T-helper 2 cell treated with Interferon-gamma antibody and Interleukin-4, amounts not matched to agents 100 ng/mL and 5 ng/mL, for 36 hours (primary cell): ENCODE measurements around the gene FNDC7. TPM values are rescaled to one million over a fixed set of nuclear protein-coding genes. Genes with fewer than 3 reads are reported as not detected.
"Not testable (repeated sequence)": the region's sequence is repeated elsewhere in the genome, so short reads cannot be mapped to it uniquely, and the experiment has no call there.

Experiments used
- intact Hi-C: fragments of 100-400 bp; cut with micrococcal nuclease; formaldehyde crosslinking; loops from one replicate; pipeline ENCODE4 v1.15.1; 2023
- total RNA-seq: library from RNA; stranded (reverse); gene quantifications from 2 replicates; pipeline ENCODE4 v1.2.3, GENCODE V29; 2022

Gene FNDC7, protein sequence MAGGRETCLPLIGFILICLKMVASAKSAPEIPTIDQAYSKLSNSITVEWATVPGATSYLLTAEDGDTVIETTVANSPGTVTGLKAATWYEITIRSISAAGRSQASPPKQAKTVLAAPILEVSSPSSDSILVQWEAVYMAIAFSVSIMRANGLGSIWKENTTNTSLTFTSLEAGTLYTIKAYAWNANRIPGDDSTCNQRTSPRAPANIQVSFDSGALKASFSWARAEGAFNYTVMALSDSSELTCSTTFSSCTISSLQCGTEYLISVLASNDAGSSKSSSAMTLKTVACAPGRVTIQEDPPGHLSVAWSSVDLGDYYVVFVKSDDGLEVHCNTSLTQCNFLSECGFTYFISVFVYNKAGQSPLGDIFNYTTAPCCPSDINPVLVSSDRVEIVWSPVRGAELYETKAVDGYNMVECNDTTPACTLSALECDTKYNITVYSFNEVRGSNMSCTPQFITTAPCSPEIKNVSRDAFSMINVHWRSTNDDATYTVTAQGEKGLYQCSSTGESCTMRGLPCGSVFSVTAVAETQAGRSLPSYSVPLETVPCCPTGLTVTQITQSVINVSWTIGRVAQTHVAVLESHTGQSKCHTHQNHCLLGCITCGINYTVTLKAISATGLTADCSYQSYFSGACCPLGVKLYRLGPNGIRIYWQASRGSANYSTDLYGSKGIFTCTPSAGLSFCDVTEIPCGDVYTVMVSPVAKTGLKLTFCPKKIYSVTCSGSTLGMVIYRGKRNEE
- 0.07 TPM in 1 of 2 replicates, not detected in the other for total RNA-seq

GRCh38 chr1:108712606-108713150, at the start of gene FNDC7:
FNDC7 (plus strand) TSS chr1:108712908; CDS start chr1:108712934, 26 bp downstream.
- intact Hi-C loops: no loop called here

DNA sequence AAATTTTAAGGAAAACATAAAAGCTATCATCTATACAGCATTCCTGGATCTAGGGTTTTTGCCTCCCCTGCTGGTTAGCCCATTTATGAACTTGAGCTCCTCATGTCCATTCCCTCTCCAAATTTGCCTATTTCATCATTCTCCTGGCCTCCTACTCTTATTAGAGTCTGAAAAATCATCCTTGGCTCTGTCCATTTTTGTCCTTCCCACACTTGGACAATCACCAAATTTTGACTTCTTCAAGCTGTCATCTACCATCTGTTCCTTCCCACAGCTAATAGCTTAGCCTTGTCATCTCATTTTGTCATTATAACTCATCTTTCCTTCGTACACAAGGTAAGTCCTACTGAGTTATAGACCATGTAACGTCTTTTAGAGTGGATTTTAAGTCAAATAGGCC, 49.6 kb upstream of the FNDC7 start:
- intact Hi-C loops: loop anchor here (5.0 kb wide), 1 partner anchor 84 kb away; the partner anchor contains the start of gene STXBP3

DNA sequence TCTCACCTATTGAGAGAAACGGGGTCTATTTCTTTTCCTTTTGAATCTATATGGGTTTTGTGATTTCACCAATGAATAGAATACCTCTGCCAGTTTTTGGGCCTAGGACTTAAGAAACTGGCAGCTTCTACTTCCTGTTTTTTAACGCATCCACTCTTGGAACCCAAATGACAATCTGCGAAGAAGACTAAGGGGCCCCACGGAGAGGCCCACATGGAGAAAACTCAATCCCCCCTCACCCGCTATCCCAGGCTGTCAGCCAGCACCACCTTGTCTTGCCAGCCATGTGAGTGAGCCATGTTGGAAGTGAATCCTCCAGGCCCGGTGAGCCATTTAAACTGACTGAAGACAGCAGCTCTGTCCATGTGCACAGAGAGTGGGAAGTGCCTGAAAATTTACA, 48.2 kb upstream of the FNDC7 start:
- intact Hi-C loops: loop anchor here (5.0 kb wide), 1 partner anchor 83 kb away; the partner anchor contains the start of gene STXBP3

DNA sequence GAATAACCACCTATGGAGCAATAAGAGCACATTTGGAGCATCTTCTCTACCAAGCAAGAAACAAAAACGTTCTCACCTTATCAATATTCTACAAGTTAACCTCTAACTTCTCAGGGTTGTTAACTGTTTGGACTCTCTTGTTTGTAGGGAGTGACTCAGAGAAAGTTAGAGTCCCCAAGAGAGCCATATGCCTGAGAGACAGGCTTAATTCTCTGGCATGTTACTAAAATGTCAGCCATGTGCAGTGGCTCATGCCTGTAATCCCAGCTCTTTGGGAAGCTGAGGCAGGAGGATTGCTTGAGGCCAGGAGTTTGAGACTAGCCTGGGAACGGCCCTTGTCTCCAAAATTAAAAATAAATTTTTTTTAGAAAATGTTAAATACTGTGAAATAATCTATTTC, 47.6 kb upstream of the FNDC7 start:
- intact Hi-C loops: no loop called here

GRCh38 chr1:108665771-108666170, 46.9 kb upstream of the FNDC7 start:
- intact Hi-C loops: no loop called here

- intact Hi-C loops: not testable (repeated sequence)
These were observed 45.3 kb upstream of the FNDC7 start for GRCh38 chr1:108667422-108667821.

DNA sequence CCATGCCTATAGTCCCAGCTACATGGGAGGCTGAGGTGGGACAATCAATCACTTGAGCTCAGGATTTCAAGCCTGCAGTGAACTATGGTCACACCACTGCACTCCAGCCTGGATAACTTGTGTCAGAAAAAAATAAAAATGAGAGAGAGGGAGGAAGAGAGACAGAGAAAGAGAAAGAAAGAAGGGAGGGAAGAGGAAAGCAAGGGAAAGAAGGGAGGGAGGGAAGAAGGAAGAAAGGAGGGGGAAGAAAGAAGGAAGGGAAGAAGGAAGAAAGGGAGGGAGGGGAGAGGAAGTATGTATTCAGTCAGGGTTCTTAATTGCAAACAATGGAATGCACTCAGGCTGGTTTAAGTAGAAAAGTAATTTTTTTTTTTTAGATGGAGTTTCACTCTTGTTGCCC, 43.9 kb upstream of the FNDC7 start:
- intact Hi-C loops: no loop called here

DNA sequence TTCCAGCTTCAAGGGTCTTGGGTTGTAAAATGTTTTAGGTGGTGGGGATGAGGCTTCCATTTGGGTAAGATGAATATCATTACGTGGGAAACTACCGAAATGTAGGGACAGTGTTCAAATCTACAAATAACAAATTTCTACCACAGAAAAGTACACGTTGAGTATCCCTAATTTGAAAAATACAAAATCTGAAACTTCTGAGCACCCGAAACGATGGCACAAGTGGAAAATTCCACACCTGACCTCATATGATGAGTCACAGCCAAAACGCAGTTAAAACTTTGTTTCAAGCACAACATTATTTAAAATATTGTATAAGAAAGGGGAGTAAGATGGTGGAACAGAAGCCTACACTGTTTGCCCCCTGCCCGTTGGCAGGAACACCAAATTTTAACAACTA, 43.0 kb upstream of the FNDC7 start:
- intact Hi-C loops: no loop called here

DNA sequence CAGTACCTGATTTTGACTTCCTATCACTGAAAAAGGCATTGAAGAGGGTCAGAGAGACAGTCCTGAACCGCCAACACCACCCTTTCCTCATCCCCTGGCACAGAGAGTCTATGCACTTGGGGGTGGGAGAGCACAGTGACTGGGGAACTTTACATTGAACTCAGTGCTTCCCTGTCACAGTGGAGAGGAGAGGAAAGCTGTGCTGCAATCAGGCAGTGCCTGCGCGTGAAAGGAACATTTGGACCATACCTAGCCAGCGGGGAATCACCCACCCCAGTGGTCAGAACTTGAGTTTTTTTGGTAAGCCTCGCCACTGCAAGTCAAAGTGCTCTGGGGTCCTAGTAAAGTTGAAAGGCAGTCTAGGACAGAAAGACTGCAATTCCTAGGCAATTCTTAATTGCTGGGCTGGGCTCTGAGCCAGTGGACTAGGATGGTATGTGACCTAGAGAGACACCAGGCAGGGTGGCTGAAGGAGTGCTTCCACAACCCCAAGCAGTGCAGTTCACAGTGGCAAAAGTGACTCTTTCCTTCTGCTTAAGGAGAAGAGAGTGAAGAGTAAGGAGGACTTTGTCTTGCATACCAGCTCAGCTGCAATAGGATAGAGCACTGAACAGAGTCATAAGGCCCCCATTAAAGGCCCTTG, 42.5 kb upstream of the FNDC7 start:
- intact Hi-C loops: no loop called here

GRCh38 chr1:108671143-108671542, 41.6 kb upstream of the FNDC7 start:
- intact Hi-C loops: no loop called here

GRCh38 chr1:108678706-108679105, 34.0 kb upstream of the FNDC7 start:
- intact Hi-C loops: loop anchor here (1.0 kb wide), 1 partner anchor 39 kb away; no protein-coding TSS in a partner anchor

- intact Hi-C loops: no loop called here
These were observed 33.0 kb upstream of the FNDC7 start for GRCh38 chr1:108679586-108680213.

- intact Hi-C loops: not testable (repeated sequence)
These were observed 31.0 kb upstream of the FNDC7 start for GRCh38 chr1:108681701-108682100.

DNA sequence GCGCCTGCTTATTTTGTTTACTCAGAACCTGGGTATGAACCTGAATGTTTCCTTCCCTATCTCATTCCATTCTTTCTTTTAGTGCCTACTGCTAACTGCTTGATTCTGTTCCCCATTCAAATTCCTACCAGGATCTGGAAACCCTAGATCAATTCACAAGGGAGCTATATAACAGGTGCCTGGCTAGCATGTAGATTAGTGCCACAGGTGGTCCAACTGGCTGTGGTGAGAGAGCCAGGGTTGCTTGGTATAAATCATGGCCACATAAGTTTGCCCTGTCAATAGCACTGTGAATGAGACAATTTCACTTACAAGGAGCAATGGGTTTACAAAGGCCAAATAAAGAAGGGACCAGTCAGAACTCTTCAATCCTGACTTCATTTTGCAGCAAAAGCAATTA, 27.2 kb upstream of the FNDC7 start:
- intact Hi-C loops: no loop called here

- intact Hi-C loops: no loop called here
These were observed 25.9 kb upstream of the FNDC7 start for GRCh38 chr1:108686614-108687313.

- intact Hi-C loops: loop anchor here (5.0 kb wide), 1 partner anchor 179 kb away; no protein-coding TSS in a partner anchor
These were observed 21.4 kb upstream of the FNDC7 start for GRCh38 chr1:108691128-108691941.

DNA sequence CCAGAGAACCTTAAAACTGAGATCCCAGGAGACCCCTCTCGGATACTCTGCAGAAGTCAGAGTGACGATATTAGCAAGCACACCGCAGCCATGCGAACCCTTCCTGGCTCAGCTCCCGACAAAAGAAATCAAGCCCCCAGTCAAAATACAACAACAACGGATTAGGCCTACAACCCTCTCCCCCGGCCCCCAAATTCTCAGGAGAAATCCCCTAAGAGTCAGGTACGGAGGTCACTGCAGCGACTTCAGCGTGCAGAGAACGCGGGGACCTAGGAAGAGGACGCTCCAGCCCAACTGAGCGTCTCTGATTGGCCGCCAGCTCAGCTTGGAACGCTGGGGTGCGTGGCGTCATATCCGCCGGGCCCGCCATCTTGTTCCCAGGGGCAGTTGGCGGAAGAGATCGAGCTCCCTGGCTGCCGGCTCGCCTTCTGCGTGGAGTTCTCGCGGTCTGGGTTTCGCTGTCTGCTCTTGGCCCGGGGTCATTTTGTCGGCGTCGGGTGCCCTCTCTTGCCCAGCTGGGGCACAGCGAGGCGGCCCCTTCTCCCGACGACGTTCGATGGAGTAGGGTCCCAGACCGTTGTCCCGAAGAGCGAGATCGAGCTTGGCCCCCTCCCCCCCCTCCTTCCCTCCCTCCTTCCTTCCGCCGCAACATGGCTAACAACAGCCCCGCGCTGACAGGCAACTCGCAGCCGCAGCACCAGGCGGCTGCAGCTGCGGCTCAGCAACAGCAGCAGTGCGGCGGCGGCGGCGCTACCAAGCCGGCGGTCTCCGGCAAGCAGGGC, 20.6 kb upstream of the FNDC7 start, which contains the start of gene PRPF38B:
TSS of gene PRPF38B (plus strand) at position 369 of the 782 bp plus-strand sequence. CDS start at position 651, 282 bp downstream.
- intact Hi-C loops: loop anchor here (1.0 to 5.0 kb wide), 12 partner anchors 12 to 491 kb away; partner anchors contain the start of genes CLCC1, HENMT1, SLC25A24 and STXBP3
